Measurements from ENCODE around the gene TUBAL3. TPM values are rescaled to one million over a fixed set of nuclear protein-coding genes. Genes with fewer than 3 reads are reported as not detected.

Gene TUBAL3
- not detected for total RNA-seq

- no peak for DNase-seq (ENCODE audit: low spot score)
Measured at GRCh38 chr10:5404208-5405041, at the start of gene TUBAL3. Gene TUBAL3 (minus strand): TSS chr10:5404828. CDS start chr10:5404792, 36 bp downstream.

- DNase-seq (ENCODE audit: low spot score), result no peak
Measured at GRCh38 chr10:5453749-5454489, 49.3 kb upstream of the TUBAL3 start.

GRCh38 chr10:5450605-5451384 lies 46.2 kb upstream of the TUBAL3 start:
- no peak for DNase-seq (ENCODE audit: low spot score)

GRCh38 chr10:5449823-5450222 lies 45.2 kb upstream of the TUBAL3 start:
- no peak for DNase-seq (ENCODE audit: low spot score)

- DNase-seq (ENCODE audit: low spot score), result no peak
Measured at GRCh38 chr10:5449227-5449626, 44.6 kb upstream of the TUBAL3 start.

- no peak for DNase-seq (ENCODE audit: low spot score)
Measured at GRCh38 chr10:5448333-5449001, 43.8 kb upstream of the TUBAL3 start.

- DNase-seq (ENCODE audit: low spot score), result no peak
Measured at GRCh38 chr10:5447611-5448071, 43.0 kb upstream of the TUBAL3 start.

- no peak for DNase-seq (ENCODE audit: low spot score)
Measured at GRCh38 chr10:5447056-5447455, 42.4 kb upstream of the TUBAL3 start.

GRCh38 chr10:5446390-5446926 lies 41.8 kb upstream of the TUBAL3 start:
- DNase-seq (ENCODE audit: low spot score), result peak; percentile 95

- DNase-seq (ENCODE audit: low spot score), result no peak
Measured at GRCh38 chr10:5445006-5445405, 40.4 kb upstream of the TUBAL3 start.

- no peak for DNase-seq (ENCODE audit: low spot score)
Measured at GRCh38 chr10:5443429-5443828, 38.8 kb upstream of the TUBAL3 start.

GRCh38 chr10:5442990-5443370 lies 38.4 kb upstream of the TUBAL3 start:
- no peak for DNase-seq (ENCODE audit: low spot score)

- DNase-seq (ENCODE audit: low spot score), result no peak
Measured at GRCh38 chr10:5442065-5442989, 37.7 kb upstream of the TUBAL3 start.

- no peak for DNase-seq (ENCODE audit: low spot score)
Measured at GRCh38 chr10:5441106-5441505, 36.5 kb upstream of the TUBAL3 start.

GRCh38 chr10:5440206-5440605 lies 35.6 kb upstream of the TUBAL3 start:
- DNase-seq (ENCODE audit: low spot score), result no peak

- DNase-seq (ENCODE audit: low spot score), result no peak
Measured at GRCh38 chr10:5435328-5435727, 30.7 kb upstream of the TUBAL3 start.

GRCh38 chr10:5434017-5434753 lies 29.6 kb upstream of the TUBAL3 start:
- DNase-seq (ENCODE audit: low spot score), result no peak

- no peak for DNase-seq (ENCODE audit: low spot score)
Measured at GRCh38 chr10:5433182-5433581, 28.6 kb upstream of the TUBAL3 start.

GRCh38 chr10:5428133-5428532 lies 23.5 kb upstream of the TUBAL3 start:
- no peak for DNase-seq (ENCODE audit: low spot score)

GRCh38 chr10:5424751-5425150 lies 20.1 kb upstream of the TUBAL3 start:
- DNase-seq (ENCODE audit: low spot score), result no peak
